Measurements from ENCODE around the gene ANKRD63. TPM values are rescaled to one million over a fixed set of nuclear protein-coding genes. Genes with fewer than 3 reads are reported as not detected.

ANKRD63 gene
- total and polyA plus RNA-seq, 2 of the 8 experiments (the other 6 are each of a cell fraction or from before 2014, with no cell fraction given), result 0.18 to 0.26 TPM

GRCh38 chr15:40259021-40259420 is 23.8 kb downstream of the ANKRD63 start:
- Histone ChIP-seq H3K4me3 (ENCODE audit: extremely low read depth in 1 of 4, insufficient read depth in 2 of 4, low read depth in 3 of 4, low read length in 4 of 4) (no peak overlapping the region), H3K79me2 (ENCODE audit: control insufficient read depth in 1 of 2, insufficient read depth in 2 of 2, low read length in 2 of 2) (no peaks in the 10 kb centered on the region), H2BK120ac (replicated peaks; ENCODE audit: low read depth, low read length) (no peak overlapping the region), H3K79me1 (ENCODE audit: low read depth, low read length) (no peaks in the 10 kb centered on the region; the same call in 1 of the 2 replicates), H4K91ac (replicated peaks; ENCODE audit: insufficient read length, low read length) (no peak overlapping the region), H3K14ac (ENCODE audit: insufficient read length) (no peak overlapping the region), H3K27me3 (replicated peaks in 1 of 4; ENCODE audit: control insufficient read depth in 3 of 4, extremely low read depth in 1 of 4, insufficient read depth in 3 of 4, low read length in 3 of 4) (peaks cover 0 to 8% (median 5%) of the 10 kb centered on the region in 4 experiments; a peak in 6 of 7 replicates), H4K5ac (ENCODE audit: insufficient read length, low read depth, low read length) (no peak overlapping the region), H3K18ac (ENCODE audit: extremely low read depth, low read length) (peak overlapping the region; percentile 68; the same call in 1 of the 2 replicates), H3K4me2 (ENCODE audit: insufficient read depth in 1 of 2, low read depth in 2 of 2, low read length in 2 of 2) (no peak overlapping the region), H3K36me3 (ENCODE audit: control insufficient read depth in 2 of 4, insufficient read depth in 4 of 4, low read length in 3 of 4) (no peaks in the 10 kb centered on the region), H3K56ac (replicated peaks; ENCODE audit: insufficient read length, low read depth, low read length) (no peak overlapping the region), H3K23me2 (ENCODE audit: low read depth, low read length) (no peaks in the 10 kb centered on the region), H3K4me1 (replicated peaks in 1 of 4; ENCODE audit: control insufficient read depth in 3 of 4, insufficient read depth in 4 of 4, low read length in 3 of 4) (peaks cover 0 to 15% (median 6%) of the 10 kb centered on the region in 4 experiments; a peak in 6 of 7 replicates), H3K9ac (replicated peaks in 1 of 4; ENCODE audit: extremely low read depth in 1 of 4, low read depth in 3 of 4, low read length in 3 of 4) (peak overlapping the region in 1 of 4 experiments; percentile 32; a peak in 2 of 7 replicates), H3K23ac (ENCODE audit: insufficient read length) (no peak overlapping the region), H3K27ac (ENCODE audit: low read depth, low read length) (no peak overlapping the region), H2AK5ac (ENCODE audit: low read depth, low read length) (peak overlapping the region; percentile 93; the same call in 1 of the 2 replicates), H4K20me1 (replicated peaks in 1 of 2; ENCODE audit: control insufficient read depth in 1 of 2, insufficient read depth in 2 of 2, low read length in 2 of 2) (no peaks in the 10 kb centered on the region), H2BK15ac (ENCODE audit: low read length) (0 out of 2 replicates have a peak overlapping the region, but pooled peaks have one; percentile 88), H3K9me3 (ENCODE audit: insufficient read depth in 2 of 2, low read depth in 1 of 2, low read length in 1 of 2) (no peaks in the 10 kb centered on the region), H3K4ac (replicated peaks; ENCODE audit: insufficient read length, low read depth, low read length) (no peak overlapping the region), H2BK12ac (ENCODE audit: low read depth, low read length) (peak overlapping the region; percentile 68; the same call in 1 of the 2 replicates), H2BK5ac (ENCODE audit: low read depth, low read length) (peak overlapping the region; percentile 81), H2AFZ (ENCODE audit: low read length) (peak overlapping the region; percentile 5; the same call in 1 of the 2 replicates), H4K8ac (ENCODE audit: extremely low read depth, insufficient read depth, low read length) (no peak overlapping the region), H2BK20ac (ENCODE audit: low read length) (peak overlapping the region; percentile 32; the same call in 1 of the 2 replicates)
- DNase-seq (ENCODE audit: low read depth in 1 of 2, low spot score in 2 of 2) (no peak), FAIRE-seq (no peak)
- ChIA-PET POLR2A (ENCODE audit: partially characterized antibody) (interaction anchor here (1.0 to 1.7 kb wide), 4 partner anchors 14 to 23 kb away, joined by 3 to 6 read pairs (median 4); partner anchors contain the start of gene PAK6), CTCF (ENCODE audit: partially characterized antibody) (interaction anchor here (0.9 to 46.3 kb wide), 13 partner anchors 8 to 214 kb away, joined by 3 to 1340 read pairs (median 6); partner anchors contain the start of genes CCDC9B and PAK6)
- WGBS, 2 experiments (ENCODE audit: extremely low coverage in 1 of 2, insufficient coverage in 1 of 2, insufficient read length in 1 of 2, insufficient replicate concordance in 2 of 2, low coverage in 1 of 2, low lambda C conversion rate in 2 of 2, missing lambda C conversion rate in 1 of 2), result 84% methylated on average over 7 of the region's 7 CpGs; no CpG with 5 or more reads in 1 of the 2 experiments
- no peak for TF ChIP-seq SIRT6 (IDR thresholded peaks at IDR 0.05; ENCODE audit: low read length)

All from H1 (cell line).